Measurements from ENCODE around the gene TRPM4.
"Not testable (repeated sequence)": the region's sequence is repeated elsewhere in the genome, so short reads cannot be mapped to it uniquely, and the experiment has no call there.

Gene TRPM4

DNA sequence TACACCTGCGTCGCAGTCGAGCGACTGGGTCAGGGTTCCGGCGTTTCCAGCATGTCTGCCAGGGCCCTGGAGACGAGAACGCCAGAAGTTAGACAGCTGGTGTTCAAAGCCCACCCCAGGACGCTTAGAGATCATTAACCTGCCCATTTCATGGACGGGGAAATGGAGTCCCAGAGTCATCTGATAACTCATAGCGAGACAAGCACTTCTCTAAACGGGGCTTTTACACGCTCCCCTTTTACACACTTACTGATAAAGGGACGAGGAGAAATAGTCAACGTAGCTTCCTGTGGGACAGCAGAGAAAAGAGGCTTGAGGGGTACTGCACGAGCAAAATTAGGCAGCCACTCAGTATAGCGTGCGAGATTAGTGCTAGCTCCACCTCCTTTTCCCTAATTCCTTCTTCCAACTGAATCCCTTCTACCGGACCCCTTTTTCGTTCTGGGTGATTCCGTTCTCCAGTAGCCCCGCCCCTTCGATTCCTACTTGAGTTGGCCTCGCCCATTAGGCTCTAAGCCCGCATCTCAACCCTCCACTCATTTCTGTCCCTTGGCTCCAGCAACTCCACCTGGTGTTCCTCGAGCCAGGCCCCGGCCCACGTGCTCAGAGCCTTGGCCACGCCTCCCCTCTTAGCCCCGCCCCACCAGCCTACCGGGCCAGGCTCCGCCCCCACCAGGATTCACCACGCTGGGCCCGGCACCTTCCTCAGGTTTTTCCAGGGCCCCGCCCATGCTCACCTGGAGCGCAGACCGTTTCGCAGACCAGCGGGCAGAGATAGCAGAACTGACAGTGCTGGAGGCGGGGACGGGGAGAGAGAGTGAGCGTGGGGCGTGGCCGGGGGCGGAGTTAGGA, 6.1 kb upstream of the TRPM4 start:
- DNase-seq, result peak; percentile 45

DNA sequence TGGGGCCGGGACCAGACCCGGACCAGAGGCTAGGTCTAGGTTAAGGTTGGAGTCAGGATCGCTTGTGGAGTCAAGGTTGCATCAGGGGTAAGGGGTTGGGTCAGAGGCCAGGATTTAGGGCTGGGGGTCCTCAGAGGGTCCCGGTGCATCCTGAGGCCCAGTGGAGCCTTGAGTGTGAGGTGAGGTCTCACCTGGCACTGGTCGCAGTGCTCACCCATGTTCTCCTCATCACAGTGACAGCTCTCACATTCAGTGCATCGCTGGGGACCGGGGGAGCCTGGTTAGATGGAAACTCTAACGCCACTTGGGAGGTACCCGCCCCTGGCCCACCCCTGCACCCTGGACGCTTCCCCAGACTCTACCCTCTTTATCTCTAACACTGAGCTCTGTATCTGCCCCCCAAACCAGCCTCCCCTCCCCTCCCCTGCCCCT, 5.5 kb upstream of the TRPM4 start:
- no peak for DNase-seq

DNA sequence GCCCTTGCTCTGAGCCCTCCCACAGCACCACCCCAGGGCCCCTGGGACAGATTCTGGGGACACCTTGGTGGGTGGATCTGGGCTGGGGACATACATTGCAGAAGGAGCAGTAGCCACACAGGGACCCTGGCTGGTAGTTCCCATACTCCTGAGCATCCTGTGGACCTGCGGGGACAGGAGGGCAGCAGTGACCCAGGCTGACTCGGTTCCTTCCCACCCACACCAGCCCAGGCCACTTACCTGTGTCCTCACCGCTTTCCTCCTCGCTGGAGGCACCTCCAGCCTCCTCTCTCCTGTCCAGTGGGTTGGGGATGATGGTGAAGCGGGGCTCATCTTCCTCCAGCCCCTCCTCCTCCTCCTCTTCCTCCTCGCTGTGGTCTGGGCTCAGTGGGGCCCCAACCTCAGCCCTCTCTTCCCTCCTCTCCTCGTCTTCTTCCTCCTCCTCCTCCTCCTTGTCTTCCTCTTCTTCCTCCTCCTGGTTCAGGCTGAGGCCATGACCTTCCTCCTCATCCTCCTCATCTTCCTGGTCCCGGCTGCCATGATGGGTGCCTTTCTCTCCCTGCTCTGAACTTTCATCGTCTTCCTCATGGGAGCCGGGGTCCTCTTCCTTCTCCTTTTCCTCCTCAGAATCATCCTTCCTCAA, 4.3 kb upstream of the TRPM4 start:
- no peak for DNase-seq

DNA sequence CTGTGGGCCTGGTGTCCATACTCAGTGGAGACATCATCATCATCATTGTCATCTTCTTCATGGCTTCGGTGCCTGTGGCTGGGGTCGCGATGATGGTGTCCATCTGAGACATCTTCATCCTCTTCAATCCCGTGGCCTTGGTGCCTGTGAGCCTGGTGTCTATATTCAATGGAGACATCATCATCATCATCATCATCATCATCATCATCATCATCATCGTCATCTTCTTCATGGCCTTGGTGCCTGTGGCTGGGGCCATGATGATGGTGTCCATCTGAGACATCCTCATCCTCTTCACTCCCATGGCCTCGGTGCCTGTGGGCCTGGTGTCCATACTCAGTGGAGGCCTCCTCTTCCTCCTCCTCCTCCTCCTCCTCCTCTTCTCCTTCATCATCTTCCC, 3.3 kb upstream of the TRPM4 start:
- no peak for DNase-seq

DNA sequence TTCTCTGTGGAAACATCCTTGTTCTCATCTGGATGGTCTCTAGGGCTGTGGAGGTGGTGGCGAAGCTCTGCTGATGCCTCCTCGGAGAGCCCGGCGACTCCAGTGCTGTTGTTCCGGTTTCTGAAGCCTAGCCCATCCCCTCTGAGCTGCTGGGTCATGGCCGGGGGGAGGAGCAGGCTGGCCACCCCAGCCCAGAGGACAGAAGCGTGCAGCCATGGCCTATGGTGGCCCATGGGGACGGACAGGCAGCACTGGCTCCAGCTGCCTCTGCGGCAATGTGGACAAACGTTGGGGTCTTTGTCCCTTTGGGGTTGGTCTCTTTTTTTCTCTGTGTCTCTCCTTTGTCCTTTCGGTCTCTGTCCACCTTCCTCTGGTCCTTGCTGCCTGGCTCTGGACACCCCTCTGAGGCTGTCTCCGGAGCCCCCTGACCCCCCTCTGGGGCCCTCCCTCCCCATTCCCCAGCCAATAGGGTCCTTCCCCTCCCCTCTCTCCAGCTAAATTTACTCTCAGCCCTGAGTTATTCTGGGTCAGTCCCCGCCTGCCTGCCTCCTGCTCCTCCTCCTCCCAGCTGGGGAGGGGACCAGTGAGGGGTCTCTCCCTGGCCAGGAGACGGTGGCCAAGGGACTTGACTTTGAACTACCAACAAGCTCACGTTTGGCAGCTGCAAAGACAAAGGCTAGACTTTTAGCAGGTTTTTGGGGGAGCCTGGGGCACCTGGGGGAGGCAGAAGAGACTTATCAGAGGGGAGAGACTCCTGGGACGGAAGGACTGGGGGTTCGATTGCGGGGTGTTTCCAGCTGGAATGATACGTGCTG, 2.4 kb upstream of the TRPM4 start, which contains the start of gene HRC:
Gene HRC, minus strand, starts transcription at position 392 of the 815 bp plus-strand sequence. Its CDS starts 159 bp downstream, at position 233.
- DNase-seq, result no peak

DNA sequence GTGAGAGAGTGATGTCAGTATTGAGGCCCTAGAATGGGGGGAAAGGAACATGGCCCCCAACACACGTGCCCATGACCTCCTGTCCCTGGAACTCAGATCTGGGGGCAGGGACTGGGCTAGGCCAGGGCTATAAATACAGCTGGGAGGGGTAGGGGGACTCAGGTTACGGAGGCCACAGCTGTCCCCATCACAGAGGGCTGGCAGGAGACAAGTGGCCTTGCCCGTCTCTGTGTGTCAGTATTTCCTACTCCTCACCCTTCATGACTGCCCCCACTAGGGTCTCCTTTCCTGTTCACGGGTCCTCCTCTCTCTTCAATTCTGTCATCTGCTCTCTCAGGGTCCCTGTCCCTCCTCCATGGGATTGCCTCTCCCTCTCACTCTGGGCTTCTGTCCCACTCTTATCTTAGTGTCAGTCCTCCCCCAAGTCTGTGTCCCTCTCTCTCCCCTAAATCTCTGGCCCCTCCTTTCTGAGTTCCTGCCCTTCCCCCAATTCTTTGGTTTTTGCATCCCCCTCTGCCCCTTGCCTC, 1.7 kb upstream of the TRPM4 start:
- DNase-seq, result no peak

DNA sequence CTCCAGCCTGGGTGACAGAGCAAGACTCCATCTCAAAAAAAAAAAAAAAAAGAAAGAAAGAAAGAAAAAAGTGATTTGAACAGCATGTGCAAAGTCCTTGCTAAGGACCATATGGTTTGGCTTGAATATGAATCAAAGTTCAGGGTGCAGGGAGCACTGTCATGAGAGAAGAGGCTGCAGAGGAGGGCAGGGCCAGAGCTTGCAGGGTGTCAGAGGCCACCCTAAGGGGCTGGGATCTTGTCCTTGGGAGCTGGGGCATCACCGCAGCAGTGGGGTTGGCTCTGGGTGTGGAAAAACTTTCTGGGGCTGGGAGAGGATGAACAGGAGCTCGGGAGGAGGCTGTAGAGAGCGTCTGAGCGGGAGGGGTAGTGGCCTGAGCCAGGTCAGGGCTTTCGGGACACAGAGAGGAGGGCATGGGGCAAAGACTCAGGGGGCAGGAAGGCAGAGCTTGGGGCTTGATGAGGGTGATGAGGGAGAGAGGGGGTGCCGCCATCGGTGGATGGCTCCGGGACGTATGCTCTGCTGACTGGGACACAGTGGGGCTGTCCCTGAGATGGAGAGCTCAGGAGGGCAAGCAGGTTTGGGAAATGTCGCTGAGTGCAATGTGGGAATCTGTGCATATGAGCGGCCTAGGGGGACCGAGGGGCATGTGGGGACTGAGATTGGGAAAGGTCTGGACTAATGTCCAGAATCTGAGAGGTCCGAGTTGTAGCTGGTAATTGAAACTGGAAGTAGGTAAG, 3.0 kb downstream of the TRPM4 start:
- no peak for DNase-seq

DNA sequence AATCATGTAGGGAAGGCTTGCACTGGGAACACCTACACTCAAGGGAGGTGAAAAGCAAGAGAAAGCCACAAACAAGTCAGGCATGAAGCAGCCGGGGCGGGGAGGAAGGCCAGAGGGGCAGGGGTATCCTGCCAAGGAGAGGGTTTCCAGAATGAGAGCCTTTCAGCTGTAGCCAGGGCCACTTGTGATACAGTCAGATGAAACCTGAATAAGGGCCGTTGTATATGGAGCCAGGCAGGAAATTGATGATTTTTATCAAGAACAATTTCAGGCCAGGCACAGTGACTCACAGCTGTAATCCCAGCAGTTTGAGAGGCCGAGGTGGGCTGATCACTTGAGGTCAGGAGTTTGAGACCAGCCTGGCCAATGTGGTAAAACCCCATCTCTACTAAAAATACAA, 4.4 kb downstream of the TRPM4 start:
- DNase-seq, result no peak

DNA sequence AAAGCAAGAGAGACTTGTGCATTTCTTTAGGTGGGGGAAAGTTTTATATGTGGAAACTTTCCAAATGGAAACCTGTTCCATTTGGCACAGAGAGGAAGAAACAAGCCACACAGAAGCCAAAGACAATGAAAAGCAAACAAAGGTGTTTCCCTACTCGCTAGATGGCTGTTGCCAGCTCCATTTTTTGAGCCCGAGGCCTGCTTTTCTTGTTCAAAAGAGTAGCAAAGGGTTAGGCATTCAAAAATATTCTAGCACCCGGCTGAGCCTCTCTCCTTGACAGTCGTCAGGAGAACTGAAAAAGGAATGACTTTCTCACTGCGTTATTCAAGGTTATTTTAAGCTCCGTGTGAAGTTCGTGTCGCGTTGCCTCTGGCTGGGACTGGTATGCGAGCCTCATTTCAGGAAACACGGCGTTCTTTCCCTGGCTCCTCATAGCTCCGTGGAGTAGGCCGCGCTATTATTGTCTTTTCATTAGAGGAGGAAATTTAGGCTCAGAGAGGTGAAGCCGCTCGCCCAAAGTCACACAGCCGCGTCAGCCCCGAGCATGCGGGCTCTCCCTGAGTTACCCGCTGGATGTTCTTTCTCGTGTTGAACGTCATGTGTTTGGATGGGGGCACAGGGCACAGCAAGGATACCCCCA, 7.6 kb downstream of the TRPM4 start:
- no peak for DNase-seq

DNA sequence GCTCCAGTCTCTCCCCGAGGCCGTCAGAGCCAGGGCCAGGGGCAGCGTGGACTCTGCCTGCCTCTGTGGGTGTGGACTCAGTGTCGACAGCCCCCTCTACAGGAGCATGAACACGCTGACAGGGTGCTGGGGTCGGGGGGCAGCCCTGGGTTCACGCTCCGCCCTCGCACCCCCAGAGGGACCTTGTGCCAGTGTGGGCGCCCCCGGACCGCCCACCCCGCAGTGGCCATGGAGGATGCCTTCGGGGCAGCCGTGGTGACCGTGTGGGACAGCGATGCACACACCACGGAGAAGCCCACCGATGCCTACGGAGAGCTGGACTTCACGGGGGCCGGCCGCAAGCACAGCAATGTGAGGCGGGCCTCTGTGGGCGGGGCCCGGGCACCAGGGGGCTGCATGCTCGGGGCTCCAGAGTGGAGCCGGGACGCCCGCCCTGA, 8.3 kb downstream of the TRPM4 start:
- DNase-seq, result no peak

DNA sequence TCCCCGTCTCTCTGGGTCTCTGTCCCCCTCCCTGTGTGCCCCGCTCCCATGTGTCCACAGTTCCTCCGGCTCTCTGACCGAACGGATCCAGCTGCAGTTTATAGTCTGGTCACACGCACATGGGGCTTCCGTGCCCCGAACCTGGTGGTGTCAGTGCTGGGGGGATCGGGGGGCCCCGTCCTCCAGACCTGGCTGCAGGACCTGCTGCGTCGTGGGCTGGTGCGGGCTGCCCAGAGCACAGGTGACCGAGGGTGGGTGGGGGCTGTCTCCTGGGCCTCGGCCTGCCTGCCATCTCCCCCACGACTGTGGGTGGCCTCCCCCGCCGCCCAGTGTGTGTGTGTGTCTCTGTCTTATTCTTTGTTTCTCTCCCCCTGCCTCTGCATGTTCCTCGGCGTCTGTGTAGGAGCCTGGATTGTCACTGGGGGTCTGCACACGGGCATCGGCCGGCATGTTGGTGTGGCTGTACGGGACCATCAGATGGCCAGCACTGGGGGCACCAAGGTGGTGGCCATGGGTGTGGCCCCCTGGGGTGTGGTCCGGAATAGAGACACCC, 10.3 kb downstream of the TRPM4 start:
- no peak for DNase-seq

DNA sequence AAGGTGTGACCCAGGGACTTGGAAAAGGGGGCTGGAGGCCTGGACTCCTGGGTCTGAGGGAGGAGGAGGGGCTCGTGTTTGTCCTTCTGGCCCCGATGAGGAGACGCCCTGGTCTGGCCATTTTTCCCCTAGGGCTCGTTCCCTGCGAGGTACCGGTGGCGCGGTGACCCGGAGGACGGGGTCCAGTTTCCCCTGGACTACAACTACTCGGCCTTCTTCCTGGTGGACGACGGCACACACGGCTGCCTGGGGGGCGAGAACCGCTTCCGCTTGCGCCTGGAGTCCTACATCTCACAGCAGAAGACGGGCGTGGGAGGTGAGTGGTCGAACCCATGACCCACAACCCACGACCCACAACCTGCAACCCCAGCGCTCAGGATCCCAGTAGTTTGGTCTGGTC, 10.8 kb downstream of the TRPM4 start:
- no peak for DNase-seq

DNA sequence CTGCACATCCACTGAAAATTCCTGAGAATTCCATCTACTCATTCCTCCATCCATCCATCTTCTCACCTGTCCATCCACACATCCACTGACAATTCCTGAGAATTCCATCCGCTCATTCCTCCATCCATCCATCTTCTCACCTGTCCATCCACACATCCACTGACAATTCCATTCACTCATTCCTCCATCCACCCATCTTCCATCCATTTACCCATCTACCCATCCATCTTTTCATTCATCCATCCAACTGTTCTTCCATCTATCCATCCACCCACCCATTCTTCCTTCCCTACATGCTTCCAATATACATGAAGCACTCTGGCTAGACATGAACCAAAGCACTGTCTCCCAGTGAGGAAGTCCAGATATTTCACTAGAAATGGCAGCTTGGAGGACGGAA, 15.6 kb downstream of the TRPM4 start:
- no peak for DNase-seq

DNA sequence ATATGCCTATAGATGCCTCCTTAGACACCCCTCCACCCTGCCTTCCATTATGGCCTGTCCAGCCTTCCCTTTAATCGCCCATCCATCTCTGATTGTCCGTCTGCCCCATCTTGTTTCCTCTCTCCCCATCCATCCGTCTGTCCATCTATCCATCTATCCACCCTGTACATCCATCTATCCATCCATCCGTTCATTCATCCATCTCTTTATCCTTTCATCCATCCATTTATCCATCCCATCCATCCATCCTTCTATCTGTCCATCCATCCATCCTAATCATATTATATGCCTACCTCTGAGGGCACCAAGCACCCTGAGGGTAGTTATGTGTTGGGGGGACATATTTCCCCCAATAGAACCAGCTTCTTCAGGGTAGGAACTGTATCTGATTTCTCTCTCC, 23.1 kb downstream of the TRPM4 start:
- no peak for DNase-seq

DNA sequence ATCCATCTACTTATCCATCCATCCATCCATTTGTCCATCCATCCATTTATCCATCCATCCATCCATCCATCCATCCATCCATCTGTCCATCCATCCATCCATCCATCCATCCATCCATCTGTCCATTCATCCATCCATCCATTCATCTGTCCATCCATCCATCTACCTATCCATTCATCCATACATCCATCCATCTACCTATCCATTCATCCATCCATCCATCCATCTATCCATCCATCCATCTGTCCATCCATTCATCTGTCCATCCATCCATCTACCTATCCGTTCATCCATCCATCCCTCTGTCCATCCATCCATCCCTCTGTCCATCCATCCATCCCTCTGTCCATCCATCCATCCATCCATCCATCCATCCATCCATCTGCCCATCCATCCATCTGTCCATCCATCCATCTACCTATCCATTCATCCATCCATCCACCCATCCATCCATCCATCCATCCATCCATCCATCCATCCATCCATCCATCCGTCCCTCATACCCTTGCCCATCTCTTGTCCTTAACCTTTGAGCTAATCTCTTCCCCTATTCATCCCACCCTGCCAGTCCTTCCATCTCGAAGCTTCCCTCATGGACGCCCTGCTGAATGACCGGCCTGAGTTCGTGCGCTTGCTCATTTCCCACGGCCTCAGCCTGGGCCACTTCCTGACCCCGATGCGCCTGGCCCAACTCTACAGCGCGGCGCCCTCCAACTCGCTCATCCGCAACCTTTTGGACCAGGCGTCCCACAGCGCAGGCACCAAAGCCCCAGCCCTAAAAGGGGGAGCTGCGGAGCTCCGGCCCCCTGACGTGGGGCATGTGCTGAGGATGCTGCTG, 24.6 kb downstream of the TRPM4 start:
- not testable (repeated sequence) for DNase-seq

DNA sequence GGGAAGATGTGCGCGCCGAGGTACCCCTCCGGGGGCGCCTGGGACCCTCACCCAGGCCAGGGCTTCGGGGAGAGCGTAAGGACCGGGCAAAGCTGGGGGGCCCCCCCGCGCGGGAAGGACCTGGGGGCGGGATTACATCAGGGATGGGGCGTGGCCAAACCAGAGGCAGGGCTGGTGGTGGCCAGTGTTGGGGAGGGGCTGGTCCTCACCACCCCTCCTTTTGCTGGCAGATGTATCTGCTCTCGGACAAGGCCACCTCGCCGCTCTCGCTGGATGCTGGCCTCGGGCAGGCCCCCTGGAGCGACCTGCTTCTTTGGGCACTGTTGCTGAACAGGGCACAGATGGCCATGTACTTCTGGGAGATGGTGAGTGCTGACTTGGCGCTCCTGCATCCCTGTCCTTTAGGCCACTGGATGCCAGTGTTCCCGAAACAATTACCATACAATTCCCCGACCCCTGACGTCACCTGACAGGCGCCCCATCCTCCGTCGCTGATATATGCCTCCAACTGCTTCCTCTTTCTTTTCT, 25.3 kb downstream of the TRPM4 start:
- no peak for DNase-seq

DNA sequence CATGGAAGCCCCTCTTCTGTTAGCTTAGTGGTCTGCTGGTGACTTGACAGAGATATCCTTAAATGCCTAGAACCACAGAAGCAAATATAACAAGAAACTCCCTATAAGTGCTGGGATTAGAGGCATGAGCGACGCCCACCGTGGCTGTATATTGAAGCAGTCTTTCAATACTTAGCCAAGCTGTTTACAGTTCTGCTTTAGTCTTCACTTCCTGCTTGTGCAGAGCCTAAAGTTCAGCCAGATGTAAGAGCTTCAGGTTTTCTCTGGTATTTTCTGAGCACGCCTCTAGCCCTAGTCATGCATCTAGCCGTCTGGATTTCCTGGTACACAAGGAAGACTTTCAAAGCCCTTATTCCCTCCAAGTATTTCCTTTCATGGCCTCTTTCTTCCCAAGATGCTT, 28.5 kb downstream of the TRPM4 start:
- DNase-seq, result no peak

DNA sequence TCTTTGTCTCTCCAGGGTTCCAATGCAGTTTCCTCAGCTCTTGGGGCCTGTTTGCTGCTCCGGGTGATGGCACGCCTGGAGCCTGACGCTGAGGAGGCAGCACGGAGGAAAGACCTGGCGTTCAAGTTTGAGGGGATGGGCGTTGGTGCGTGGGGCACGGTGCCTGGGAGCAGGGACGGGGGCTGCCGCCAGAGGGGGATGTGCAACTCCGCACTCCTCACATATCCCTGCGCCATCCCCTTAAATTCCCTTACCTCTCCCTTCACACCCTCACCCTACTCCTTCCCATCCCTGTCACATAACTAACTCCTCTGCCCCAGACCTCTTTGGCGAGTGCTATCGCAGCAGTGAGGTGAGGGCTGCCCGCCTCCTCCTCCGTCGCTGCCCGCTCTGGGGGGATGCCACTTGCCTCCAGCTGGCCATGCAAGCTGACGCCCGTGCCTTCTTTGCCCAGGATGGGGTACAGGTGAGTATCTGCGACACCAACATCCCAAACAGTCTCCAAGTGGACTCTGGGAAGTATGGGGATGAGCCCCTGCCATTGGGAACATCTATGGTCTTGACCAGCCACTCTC, 31.1 kb downstream of the TRPM4 start:
- DNase-seq, result no peak

DNA sequence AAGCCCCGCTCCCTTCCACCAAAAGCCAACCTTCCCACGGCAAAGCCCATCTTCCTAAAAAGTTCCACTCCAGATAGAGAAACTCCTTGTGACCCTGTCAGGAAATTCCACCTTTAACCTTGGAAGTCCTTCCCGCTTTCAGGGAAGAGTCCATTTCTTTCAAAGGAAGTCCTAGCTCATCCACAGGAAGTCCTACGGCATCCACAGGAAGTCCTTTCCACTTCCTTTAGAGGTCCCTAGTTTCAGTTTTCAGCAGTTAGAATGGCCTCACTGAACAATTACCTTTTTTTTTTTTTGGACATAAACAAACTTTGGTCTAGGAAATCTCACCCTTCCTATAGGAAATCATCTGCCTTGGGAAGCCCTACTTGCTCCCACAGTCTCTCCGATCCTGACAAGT, 31.7 kb downstream of the TRPM4 start:
- DNase-seq, result no peak

DNA sequence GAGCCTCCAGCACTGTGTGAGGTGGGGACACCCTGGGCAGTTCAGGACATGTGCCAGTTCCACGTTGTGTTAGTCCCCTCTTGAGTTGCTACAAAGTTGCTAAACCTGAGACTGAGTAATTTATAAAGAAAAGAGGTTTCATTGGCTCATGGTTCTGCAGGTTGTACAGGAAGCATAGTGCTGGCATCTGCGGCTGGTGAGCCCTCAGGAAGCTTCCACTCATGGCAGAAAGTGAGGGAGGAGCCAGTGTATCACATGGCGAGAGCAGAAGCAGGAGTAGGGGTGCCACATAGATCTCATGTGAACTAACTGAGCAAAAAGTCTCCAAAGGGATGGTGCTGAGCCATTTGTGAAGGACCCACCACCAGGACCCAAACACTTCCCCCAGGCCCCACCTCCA, 33.2 kb downstream of the TRPM4 start:
- no peak for DNase-seq

Measured in CD4-positive, alpha-beta T cell treated with Interleukin-10 for 1 hour (primary cell).